A549 (cell line): ENCODE data around the gene OIP5.
A peak's percentile ranks its signal among the peaks of the same experiment; 100 is the strongest.

Experiments
- EP300 ChIP-seq, 2 experiments: fragments of >200 bp; sonication (Bioruptor Twin); formaldehyde crosslinking; IDR thresholded peaks; 2 replicates in 1 of 2; 3 replicates in 1 of 2; pipeline ENCODE4 v1.6.1; 2016 to 2017
- RAD21 ChIP-seq, 2 experiments: fragments of >200 bp in 1 of 2; sonication (Bioruptor Twin) in 1 of 2; formaldehyde crosslinking in 1 of 2; IDR thresholded peaks in 1 of 2; conservative IDR thresholded peaks in 1 of 2; 2 replicates in 1 of 2; 3 replicates in 1 of 2; pipeline ENCODE4 v1.6.1; 2012 to 2018; ENCODE audit warnings: inconsistent platforms in 1 of 2
- TF ChIP-seq, protein P1 (sequence below): IDR thresholded peaks from 2 replicates; pipeline ENCODE4 v1.6.1; 2012
- TF ChIP-seq, protein P2 (sequence below): fragments of >200 bp; sonication (Bioruptor Twin); formaldehyde crosslinking; IDR thresholded peaks from 3 replicates; pipeline ENCODE4 v1.5.1; 2016

DNA sequence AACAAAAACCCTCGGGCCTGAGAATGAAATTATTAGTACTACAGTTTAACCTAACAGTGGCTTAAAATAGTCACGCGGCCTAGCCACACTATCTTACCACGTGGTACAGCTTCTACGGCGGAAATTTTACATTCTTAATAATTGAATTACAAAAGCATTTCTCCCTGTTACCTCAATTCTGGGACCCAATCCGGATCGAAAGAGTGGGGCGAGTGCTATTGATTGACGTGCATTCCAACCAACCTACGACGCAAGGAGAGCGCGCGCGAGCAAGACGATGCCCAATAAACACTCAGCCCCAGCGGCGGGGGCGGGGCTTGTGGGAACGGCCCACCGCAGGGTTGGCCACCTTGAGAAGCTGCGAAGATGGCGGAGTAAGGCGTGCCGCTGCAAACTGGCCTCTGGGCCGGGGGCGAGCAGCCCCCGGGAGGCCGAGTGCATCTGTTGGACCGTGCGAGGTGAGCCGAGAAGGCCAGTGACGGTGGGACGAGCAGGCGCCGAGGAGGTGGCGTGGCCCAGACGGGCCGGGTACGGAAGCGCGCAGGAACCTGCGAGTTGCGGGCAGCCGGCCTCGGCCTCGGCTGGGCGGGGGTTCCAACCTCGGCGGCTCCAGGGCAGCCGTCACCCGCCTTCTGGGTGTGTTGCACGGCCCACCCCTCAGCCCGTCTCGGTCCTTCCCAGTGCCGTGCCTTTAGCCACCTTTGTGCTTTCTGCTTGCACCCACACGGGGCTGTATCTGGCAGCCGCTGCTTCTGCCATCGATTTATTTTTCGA is 48.6 kb downstream of the OIP5 start:
- TF ChIP-seq, protein P1, sequence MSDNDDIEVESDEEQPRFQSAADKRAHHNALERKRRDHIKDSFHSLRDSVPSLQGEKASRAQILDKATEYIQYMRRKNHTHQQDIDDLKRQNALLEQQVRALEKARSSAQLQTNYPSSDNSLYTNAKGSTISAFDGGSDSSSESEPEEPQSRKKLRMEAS = peak; percentile 93
- TF ChIP-seq, protein P2, sequence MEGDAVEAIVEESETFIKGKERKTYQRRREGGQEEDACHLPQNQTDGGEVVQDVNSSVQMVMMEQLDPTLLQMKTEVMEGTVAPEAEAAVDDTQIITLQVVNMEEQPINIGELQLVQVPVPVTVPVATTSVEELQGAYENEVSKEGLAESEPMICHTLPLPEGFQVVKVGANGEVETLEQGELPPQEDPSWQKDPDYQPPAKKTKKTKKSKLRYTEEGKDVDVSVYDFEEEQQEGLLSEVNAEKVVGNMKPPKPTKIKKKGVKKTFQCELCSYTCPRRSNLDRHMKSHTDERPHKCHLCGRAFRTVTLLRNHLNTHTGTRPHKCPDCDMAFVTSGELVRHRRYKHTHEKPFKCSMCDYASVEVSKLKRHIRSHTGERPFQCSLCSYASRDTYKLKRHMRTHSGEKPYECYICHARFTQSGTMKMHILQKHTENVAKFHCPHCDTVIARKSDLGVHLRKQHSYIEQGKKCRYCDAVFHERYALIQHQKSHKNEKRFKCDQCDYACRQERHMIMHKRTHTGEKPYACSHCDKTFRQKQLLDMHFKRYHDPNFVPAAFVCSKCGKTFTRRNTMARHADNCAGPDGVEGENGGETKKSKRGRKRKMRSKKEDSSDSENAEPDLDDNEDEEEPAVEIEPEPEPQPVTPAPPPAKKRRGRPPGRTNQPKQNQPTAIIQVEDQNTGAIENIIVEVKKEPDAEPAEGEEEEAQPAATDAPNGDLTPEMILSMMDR = no peak
- no peak for TF ChIP-seq RAD21 (conservative IDR thresholded peaks at IDR 0.05 in 1 of 2, IDR thresholded peaks at IDR 0.05 in 1 of 2)
- TF ChIP-seq EP300 (IDR thresholded peaks at IDR 0.05) = no peak
